Measurements from ENCODE around the gene RAP2B. TPM values are rescaled to one million over a fixed set of nuclear protein-coding genes. Genes with fewer than 3 reads are reported as not detected.

The RAP2B gene
- polyA plus RNA-seq, 1 of the 3 experiments (the other 2 are of a cell fraction), result 7.3 TPM

DNA sequence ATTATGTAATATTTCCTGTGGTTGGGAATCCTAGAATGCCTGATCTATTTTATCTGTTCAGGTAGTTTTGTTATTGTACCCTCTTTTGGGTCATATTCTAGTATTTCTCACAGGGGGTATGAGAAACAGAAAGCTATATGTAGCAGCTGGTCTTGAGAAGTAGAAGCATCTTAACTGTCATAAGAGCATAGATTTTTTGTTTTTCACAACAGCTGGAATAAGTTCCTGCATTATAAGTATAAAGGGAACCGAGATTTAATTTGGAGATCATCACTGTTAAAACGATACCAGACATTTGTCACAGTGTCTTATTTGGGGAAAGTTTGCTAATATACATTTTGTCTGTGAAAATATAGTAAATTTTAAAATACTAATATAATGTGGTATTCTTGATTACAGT, 4.8 kb downstream of the RAP2B start:
- Histone ChIP-seq H3K4me2 (peak overlapping the region; percentile 88), H3K9me3 (no peaks in the 10 kb centered on the region), H3K27ac (ENCODE audit: low read depth in 2 of 2, low read length in 1 of 2) (no peak overlapping the region; a peak in 1 of 4 replicates), H3K79me2 (ENCODE audit: insufficient read depth) (peaks cover 82% of the 10 kb centered on the region), H3F3A (replicated peaks; ENCODE audit: insufficient read depth) (peaks cover 31% of the 10 kb centered on the region), H3K4me1 (ENCODE audit: control insufficient read depth in 1 of 2, insufficient read depth in 2 of 2, low read depth in 1 of 2, low read length in 1 of 2) (peaks cover 0 to 20% of the 10 kb centered on the region in 2 experiments), H3K27me3 (ENCODE audit: insufficient read depth) (no peaks in the 10 kb centered on the region), H3K36me3 (replicated peaks in 1 of 2; ENCODE audit: control insufficient read depth in 1 of 2, insufficient read depth in 2 of 2, low read length in 1 of 2) (peaks cover 12 to 67% of the 10 kb centered on the region in 2 experiments), H3K9ac (no peak overlapping the region), H3K9me2 (no peaks in the 10 kb centered on the region), H2AFZ (ENCODE audit: low read depth) (no peak overlapping the region), H4K20me1 (ENCODE audit: insufficient read depth) (peaks cover 68% of the 10 kb centered on the region), H3K4me3 (ENCODE audit: low read depth in 2 of 2, low read length in 1 of 2) (peak overlapping the region in 1 of 2 experiments; percentile 96; a peak in 1 of 4 replicates)
- WGBS (ENCODE audit: low lambda C conversion rate), result 94% methylated on average over 2 of the region's 2 CpGs
- no peak for DNase-seq
- TF ChIP-seq NRF1 (IDR thresholded peaks at IDR 0.05; ENCODE audit: low read depth, low read length), result no peak
- no peak for TF ChIP-seq TCF12 (IDR thresholded peaks at IDR 0.05)
- TF ChIP-seq, protein P1, sequence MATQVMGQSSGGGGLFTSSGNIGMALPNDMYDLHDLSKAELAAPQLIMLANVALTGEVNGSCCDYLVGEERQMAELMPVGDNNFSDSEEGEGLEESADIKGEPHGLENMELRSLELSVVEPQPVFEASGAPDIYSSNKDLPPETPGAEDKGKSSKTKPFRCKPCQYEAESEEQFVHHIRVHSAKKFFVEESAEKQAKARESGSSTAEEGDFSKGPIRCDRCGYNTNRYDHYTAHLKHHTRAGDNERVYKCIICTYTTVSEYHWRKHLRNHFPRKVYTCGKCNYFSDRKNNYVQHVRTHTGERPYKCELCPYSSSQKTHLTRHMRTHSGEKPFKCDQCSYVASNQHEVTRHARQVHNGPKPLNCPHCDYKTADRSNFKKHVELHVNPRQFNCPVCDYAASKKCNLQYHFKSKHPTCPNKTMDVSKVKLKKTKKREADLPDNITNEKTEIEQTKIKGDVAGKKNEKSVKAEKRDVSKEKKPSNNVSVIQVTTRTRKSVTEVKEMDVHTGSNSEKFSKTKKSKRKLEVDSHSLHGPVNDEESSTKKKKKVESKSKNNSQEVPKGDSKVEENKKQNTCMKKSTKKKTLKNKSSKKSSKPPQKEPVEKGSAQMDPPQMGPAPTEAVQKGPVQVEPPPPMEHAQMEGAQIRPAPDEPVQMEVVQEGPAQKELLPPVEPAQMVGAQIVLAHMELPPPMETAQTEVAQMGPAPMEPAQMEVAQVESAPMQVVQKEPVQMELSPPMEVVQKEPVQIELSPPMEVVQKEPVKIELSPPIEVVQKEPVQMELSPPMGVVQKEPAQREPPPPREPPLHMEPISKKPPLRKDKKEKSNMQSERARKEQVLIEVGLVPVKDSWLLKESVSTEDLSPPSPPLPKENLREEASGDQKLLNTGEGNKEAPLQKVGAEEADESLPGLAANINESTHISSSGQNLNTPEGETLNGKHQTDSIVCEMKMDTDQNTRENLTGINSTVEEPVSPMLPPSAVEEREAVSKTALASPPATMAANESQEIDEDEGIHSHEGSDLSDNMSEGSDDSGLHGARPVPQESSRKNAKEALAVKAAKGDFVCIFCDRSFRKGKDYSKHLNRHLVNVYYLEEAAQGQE (IDR thresholded peaks at IDR 0.05; ENCODE audit: low read depth, low read length), result no peak
- TF ChIP-seq CHD2 (IDR thresholded peaks at IDR 0.05; ENCODE audit: low read length, partially characterized antibody), result no peak
- TF ChIP-seq FOXM1 (IDR thresholded peaks at IDR 0.05; ENCODE audit: low read depth), result no peak
- TF ChIP-seq TEAD4 (IDR thresholded peaks at IDR 0.05; ENCODE audit: borderline replicate concordance, insufficient read depth), result no peak
- no peak for TF ChIP-seq NFIC (IDR thresholded peaks at IDR 0.05; ENCODE audit: borderline replicate concordance)
- no peak for TF ChIP-seq FOSL2 (IDR thresholded peaks at IDR 0.05; ENCODE audit: borderline replicate concordance, low read depth)
- no peak for TF ChIP-seq RFX5 (IDR thresholded peaks at IDR 0.05; ENCODE audit: low read length)
- no peak for TF ChIP-seq GABPA (IDR thresholded peaks at IDR 0.05; ENCODE audit: low read depth)
- TF ChIP-seq EP300 (IDR thresholded peaks at IDR 0.05; ENCODE audit: borderline replicate concordance in 1 of 2, low read depth in 1 of 2, low read length in 1 of 2), result no peak
- TF ChIP-seq, protein P2, sequence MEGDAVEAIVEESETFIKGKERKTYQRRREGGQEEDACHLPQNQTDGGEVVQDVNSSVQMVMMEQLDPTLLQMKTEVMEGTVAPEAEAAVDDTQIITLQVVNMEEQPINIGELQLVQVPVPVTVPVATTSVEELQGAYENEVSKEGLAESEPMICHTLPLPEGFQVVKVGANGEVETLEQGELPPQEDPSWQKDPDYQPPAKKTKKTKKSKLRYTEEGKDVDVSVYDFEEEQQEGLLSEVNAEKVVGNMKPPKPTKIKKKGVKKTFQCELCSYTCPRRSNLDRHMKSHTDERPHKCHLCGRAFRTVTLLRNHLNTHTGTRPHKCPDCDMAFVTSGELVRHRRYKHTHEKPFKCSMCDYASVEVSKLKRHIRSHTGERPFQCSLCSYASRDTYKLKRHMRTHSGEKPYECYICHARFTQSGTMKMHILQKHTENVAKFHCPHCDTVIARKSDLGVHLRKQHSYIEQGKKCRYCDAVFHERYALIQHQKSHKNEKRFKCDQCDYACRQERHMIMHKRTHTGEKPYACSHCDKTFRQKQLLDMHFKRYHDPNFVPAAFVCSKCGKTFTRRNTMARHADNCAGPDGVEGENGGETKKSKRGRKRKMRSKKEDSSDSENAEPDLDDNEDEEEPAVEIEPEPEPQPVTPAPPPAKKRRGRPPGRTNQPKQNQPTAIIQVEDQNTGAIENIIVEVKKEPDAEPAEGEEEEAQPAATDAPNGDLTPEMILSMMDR (IDR thresholded peaks at IDR 0.05), result no peak
- no peak for TF ChIP-seq RCOR1 (IDR thresholded peaks at IDR 0.05; ENCODE audit: low read length)
- no peak for TF ChIP-seq RAD21 (IDR thresholded peaks at IDR 0.05; ENCODE audit: low read length)
- POLR2A ChIA-PET, result no interaction called here
- CTCF ChIA-PET, result interaction anchor here (0.7 kb wide), 1 partner anchor 14 kb away, joined by 4 read pairs; no protein-coding TSS in a partner anchor

Measured in SK-N-SH (cell line).